GM18867 (cell line): ENCODE results near the gene PLCD1.
A peak's percentile ranks its signal among the peaks of the same experiment; 100 is the strongest.

Source experiments
- ATAC-seq: cut with Tn5 transposase; IDR thresholded peaks from one replicate; pipeline ENCODE4 v1.9.1; 2021; ENCODE audit warnings: mild to moderate bottlenecking, moderate library complexity; ENCODE audit not compliant: unreplicated experiment

PLCD1 gene

DNA sequence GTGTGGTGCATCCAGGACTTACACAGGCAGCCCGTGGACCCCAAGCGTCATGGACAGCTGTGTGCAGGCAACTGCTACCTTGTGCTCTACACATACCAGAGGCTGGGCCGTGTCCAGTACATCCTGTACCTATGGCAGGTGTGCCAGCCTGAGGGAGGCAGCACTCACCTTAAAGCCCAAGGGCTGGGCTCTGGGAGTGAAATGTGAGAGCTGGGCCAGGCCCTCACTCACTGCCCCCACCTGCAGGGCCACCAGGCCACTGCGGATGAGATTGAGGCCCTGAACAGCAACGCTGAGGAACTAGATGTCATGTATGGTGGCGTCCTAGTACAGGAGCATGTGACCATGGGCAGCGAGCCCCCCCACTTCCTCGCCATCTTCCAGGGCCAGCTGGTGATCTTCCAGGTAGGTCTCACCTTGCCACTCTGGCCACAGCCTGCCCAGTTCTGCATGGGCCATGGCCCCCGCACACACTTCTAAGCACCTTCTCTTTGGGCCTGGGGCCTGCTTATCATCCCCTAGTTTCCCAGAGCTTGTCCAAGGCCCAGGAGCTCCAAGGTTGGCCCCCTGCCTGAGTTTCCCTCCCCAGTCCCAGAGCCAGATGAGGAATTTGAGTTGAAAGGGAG, 27.9 kb downstream of the PLCD1 start:
- ATAC-seq: no peak

- no peak for ATAC-seq
These were observed 28.4 kb downstream of the PLCD1 start for GRCh38 chr3:38000965-38001455.

DNA sequence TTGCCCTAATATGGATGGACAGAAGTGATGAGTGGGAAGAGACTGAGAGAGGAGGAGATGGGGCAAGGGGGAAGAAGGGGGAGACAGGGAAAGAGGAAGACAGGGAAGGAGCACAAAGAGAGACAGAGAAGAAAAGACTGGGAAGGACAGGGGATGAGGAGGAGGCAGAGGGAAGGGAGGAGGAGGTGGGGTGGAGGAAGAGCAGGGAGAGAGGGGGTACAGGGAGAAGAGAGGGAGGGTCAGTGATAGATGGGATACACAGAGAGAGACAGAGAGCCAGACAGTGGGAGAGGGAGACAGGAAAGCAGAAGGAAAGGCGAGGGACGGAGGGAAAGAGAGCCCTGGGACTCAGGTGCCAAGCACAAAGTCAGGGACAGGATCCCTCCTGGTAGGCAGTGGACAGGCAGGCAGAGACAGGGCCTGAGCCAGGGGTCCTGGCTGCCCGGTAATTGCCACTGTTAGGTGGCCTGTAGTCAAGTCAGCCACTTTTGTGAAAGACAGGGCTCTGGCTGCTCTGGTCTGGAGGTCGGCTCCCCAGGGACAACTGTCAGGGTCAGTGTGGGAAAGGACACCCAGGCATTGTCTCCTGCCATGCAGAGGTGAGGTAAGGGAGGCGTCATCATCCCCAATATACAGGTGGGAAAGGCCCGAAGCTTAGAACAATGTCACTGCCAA, 29.1 kb downstream of the PLCD1 start:
- ATAC-seq: no peak

DNA sequence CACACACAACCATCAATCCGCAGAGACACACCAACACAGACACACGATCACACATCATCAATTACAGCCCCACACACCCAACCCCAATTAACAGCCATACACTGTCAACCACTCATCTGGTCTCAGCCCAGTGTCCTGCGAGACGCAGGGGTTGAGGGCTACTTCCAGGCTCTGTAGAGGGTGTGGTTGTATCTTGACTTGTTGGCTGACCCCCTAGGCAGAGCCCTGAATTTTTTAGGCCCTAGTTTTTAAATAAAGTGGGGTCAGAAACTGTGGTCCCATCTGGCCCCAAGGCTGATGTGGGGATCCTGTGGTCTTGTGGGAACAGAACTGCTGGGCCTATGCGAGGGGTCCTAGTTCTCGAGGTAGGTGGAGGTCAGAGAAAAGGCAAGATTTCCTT, 29.6 kb downstream of the PLCD1 start:
- ATAC-seq: no peak

- ATAC-seq: no peak
These were observed 31.6 kb downstream of the PLCD1 start for GRCh38 chr3:37997791-37998370.

- ATAC-seq: no peak
These were observed 32.1 kb downstream of the PLCD1 start for GRCh38 chr3:37997342-37997741.

GRCh38 chr3:37996785-37997301, 32.6 kb downstream of the PLCD1 start:
- peak; percentile 56 for ATAC-seq

DNA sequence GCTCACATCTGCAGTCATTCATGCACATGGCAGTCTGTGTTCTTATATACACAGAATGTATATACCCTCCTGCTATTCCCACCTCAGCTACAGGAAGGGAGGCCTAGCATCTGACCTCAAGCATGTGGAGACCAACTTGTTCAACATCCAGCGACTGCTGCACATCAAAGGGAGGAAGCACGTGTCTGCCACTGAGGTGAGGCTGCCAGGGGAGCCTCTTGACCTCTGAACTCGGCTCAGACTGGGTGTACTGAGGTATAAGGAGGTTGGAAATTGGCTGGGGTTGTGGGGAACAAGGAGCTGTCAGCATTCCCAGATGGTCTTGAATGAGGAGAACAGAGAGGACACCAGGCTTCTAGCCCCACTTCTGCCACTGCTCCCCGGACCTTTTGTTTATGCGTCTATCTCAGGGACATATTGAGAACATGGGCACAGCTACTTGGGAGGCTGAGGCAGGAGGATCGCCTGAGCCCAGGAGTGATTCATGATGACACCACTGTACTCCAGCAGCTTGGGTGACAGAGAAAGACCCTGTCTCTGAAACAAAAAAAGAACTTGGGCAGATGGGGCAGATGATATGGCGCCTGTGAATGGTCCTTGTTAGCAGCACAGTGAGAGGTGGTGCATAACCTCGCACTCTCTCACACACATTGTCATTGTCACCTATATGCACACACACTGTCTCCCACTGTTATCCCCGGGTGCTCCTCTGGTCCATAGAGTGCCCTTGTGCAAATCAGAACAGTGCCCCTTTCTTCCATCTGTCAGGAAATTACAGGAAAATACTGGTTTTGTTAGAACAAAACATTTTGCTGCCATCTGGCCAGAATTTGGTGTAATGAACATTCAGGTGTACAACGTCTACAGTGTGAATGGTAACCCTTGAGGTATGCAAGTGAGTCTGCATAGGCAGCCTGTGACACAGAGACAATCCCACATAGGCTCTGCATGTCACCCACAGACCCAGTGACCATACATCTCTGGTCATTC, 33.5 kb downstream of the PLCD1 start:
- ATAC-seq: no peak

DNA sequence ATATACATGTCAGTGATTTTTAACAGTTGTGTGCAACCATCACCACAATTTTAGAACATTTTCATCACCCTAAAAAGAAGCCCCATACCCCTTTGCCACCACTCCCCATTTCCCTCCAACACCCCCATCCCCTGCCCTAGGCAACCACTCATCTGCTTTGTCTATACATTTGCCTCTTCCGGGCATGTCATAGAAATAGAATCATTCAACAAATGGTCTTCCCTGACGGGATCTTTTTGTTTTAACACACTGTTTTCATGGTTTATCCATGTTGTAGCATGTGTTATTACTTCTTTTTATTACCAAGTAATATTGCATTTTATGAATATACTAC, 34.8 kb downstream of the PLCD1 start:
- ATAC-seq: no peak

GRCh38 chr3:37993820-37994638, 35.4 kb downstream of the PLCD1 start:
- ATAC-seq: peak; percentile 61

GRCh38 chr3:37993460-37993819, 36.0 kb downstream of the PLCD1 start:
- ATAC-seq: no peak

DNA sequence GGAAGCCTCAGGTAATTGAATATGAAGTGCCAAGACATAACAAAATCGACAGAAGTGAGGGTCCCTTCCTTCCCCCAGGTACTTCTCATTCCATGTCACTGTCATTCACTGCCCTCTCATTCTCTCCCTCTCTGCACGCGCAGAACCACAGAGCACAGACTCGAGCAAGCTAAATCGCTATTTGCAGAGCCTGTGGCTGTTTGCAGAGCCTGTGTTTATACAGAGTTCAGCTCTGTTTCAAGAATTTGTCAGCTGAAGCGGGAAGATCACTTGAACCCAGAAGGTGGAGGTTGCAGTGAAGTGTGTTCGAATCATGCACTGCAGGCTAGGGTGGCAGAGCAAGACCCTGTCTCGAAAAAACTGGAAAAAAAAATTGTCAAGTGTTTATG, 36.4 kb downstream of the PLCD1 start:
- no peak for ATAC-seq

DNA sequence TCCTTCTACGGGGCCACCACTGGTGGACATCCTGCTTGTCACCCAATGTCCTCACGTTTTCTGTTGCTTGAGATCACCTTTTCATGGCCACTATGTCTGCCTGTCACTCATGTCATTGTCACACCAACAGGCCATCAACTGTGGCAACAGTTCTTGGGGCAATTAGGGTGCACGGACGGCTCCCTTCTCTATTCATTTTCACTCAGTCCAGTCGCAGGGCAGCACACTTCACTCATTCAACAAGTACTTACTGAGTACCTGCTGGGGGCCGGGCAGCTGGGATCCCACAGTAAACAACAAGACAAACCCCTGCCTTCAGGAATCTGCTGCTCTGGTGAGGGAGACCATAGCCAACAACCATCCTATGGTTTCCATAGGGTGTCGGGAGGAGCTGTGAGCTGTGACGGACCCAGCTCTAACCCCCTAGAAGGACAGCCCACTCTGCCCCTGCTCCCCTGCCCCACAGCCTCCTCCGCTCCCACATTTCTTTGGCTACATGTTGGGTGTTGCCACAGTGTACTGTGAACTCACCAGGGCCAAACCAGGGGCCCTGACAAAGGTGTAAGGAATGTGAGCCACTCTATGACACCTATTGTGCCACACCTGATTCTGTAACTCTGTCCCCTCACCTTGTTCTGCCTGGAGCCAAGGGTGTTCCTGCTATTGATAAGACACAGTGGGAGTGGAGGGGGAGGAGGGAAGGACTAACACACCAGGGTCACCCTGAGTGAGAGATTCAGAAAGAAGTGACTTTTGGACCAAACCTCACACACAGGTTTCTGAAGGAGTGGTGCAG, 37.0 kb downstream of the PLCD1 start:
- no peak for ATAC-seq

DNA sequence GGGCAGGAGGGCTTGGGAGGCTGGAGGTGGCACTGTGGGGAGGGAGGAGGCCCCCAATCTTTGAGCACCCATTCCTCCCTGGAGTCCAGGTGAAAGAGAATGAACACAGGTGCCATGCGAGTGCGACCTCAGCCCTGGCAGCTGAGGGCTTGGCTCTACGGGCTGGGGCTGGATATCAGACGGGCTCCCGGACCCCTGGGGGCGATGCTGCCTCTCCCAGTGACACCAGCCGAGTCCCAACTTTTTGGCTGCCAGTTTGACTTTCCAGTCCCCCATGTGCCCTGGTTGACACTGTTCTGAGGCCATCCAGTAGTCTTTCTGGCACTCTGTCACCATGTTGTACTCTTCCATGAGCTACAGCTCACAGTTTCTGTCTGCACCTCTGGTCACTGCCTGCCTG, 37.6 kb downstream of the PLCD1 start:
- ATAC-seq: no peak

DNA sequence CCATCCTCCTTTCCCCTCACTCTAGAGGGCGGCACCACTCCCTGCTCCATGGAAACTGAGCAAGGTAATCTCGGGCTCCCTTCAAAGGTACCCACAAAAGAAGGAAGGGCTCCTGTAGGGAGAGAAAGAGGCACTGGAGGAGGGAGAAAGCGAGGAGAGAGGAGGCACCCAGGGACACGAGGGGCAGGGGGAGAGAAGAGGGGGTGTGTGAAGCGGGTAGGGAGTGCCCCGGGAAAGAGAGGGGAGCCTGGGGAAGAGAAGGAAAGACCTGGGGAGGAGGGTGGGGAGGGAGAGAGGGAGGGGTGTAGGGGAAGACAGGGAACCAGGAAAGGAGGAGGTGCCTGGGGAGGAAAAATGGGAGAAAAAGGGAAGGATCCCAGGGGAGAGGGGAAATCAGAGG, 38.3 kb downstream of the PLCD1 start:
- no peak for ATAC-seq

DNA sequence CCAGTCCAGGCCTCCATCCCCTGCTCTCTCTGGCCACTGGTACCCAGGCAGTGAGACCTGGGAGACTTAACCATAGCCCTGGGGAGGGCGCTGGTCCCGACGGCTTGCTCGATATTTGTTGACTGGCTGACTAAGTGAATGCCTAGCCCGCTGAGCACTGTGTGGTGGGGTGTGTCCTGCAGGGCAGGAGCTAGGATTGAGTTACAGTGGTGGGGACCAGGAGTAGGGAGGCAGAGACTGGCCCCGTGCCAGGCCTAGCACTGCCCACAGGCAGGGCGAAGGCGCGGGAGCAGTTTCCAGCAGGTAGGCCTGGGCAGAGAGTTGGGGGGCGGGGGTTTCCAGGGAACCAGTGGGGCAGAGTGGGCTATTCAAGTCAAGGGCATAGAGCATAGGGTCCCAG, 38.9 kb downstream of the PLCD1 start, which contains the start of gene VILL:
Gene VILL (plus strand): TSS at position 260 of the 400 bp plus-strand sequence. CDS start 2,887 bp downstream, outside the sequence.
- no peak for ATAC-seq

- ATAC-seq: no peak
These were observed 39.5 kb downstream of the PLCD1 start for GRCh38 chr3:37989821-37990480.

GRCh38 chr3:37988931-37989525, 40.4 kb downstream of the PLCD1 start:
- ATAC-seq: no peak
